Measurements from ENCODE around the gene SCN5A. TPM values are rescaled to one million over a fixed set of nuclear protein-coding genes. Genes with fewer than 3 reads are reported as not detected.
A peak's percentile ranks its signal among the peaks of the same experiment; 100 is the strongest.

Gene SCN5A
- total RNA-seq, 1 donor from 2014 or later, result not detected

GRCh38 chr3:38599886-38600285 lies 49.6 kb downstream of the SCN5A start:
- ATAC-seq, result no peak

- no peak for ATAC-seq
Observed at GRCh38 chr3:38598791-38599190, 50.7 kb downstream of the SCN5A start.

GRCh38 chr3:38597502-38598060 lies 51.9 kb downstream of the SCN5A start:
- no peak for ATAC-seq

- no peak for ATAC-seq
Observed at GRCh38 chr3:38595393-38595792, 54.1 kb downstream of the SCN5A start.

GRCh38 chr3:38590521-38590920 lies 59.0 kb downstream of the SCN5A start:
- no peak for ATAC-seq

- ATAC-seq, result no peak
Observed at GRCh38 chr3:38588995-38589937, 60.2 kb downstream of the SCN5A start.

- no peak for ATAC-seq
Observed at GRCh38 chr3:38588371-38588971, 61.0 kb downstream of the SCN5A start.

GRCh38 chr3:38587548-38588131 lies 61.8 kb downstream of the SCN5A start:
- ATAC-seq, result no peak

GRCh38 chr3:38586546-38587520 lies 62.7 kb downstream of the SCN5A start:
- no peak for ATAC-seq

- ATAC-seq, result no peak
Observed at GRCh38 chr3:38585791-38586420, 63.6 kb downstream of the SCN5A start.

GRCh38 chr3:38583688-38584087 lies 65.8 kb downstream of the SCN5A start:
- ATAC-seq, result no peak

GRCh38 chr3:38582941-38583645 lies 66.4 kb downstream of the SCN5A start:
- no peak for ATAC-seq

- no peak for ATAC-seq
Observed at GRCh38 chr3:38582316-38582715, 67.2 kb downstream of the SCN5A start.

- ATAC-seq, result no peak
Observed at GRCh38 chr3:38581774-38582173, 67.7 kb downstream of the SCN5A start.

GRCh38 chr3:38580450-38581382 lies 68.8 kb downstream of the SCN5A start:
- ATAC-seq, result no peak

GRCh38 chr3:38579551-38580449 lies 69.7 kb downstream of the SCN5A start:
- ATAC-seq, result peak; percentile 22

- ATAC-seq, result no peak
Observed at GRCh38 chr3:38579141-38579540, 70.3 kb downstream of the SCN5A start.

GRCh38 chr3:38578551-38578950 lies 70.9 kb downstream of the SCN5A start:
- ATAC-seq, result no peak

GRCh38 chr3:38578081-38578475 lies 71.4 kb downstream of the SCN5A start:
- no peak for ATAC-seq

All from esophagus mucosa (tissue), 1 donor.